ENCODE measurements around the gene ALDOA.

DNA sequence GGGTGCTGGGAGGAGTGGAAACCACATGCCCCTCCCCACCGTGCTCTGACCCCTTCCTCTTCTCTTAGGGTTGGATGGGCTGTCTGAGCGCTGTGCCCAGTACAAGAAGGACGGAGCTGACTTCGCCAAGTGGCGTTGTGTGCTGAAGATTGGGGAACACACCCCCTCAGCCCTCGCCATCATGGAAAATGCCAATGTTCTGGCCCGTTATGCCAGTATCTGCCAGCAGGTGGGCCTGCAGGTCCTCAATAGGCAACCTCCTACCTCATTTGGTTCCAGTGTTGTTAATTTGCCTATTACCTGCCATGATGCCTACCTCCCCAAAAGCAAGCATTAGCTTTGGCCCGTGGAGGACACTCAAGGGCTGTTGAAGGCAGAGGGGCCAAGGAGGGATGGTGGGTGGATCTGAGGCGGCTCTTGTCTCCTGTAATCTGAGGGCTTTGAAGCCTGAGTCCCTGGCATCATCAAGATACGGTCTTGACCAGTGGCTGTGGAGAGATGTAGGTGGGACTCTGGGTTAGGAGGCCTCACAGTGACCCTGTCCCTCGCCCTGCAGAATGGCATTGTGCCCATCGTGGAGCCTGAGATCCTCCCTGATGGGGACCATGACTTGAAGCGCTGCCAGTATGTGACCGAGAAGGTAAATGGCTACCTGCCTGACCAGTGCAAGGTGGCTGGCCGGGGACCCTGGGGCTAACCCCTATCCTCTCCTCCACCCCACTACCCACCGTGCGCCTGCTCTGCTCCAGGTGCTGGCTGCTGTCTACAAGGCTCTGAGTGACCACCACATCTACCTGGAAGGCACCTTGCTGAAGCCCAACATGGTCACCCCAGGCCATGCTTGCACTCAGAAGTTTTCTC lies 3.4 kb downstream of the ALDOA start:
- TF ChIP-seq GATA2 (IDR thresholded peaks at IDR 0.05; ENCODE audit: low read depth, low read length), result no peak
- no peak for TF ChIP-seq GATA3 (IDR thresholded peaks at IDR 0.05; ENCODE audit: low read depth, low read length)
